Effector memory CD4-positive, alpha-beta T cell (primary cell): Measurements from ENCODE around the gene TRAF4.
A peak's percentile ranks its signal among the peaks of the same experiment; 100 is the strongest.

Experiments used
- DNase-seq, 3 donors: peaks; one replicate each; pipeline ENCODE4 v3.0.0-alpha.2; 2020
- H3K27ac ChIP-seq: 2 replicates; pipeline ENCODE4 v1.7.0; 2013; ENCODE audit warnings: mild to moderate bottlenecking, low read length, moderate library complexity; ENCODE audit not compliant: insufficient read depth, poor library complexity, severe bottlenecking
- H3K27me3 ChIP-seq: replicated peaks from 2 replicates; pipeline ENCODE4 v1.7.0; 2013; ENCODE audit warnings: mild to moderate bottlenecking, low read length; ENCODE audit not compliant: insufficient read depth, control insufficient read depth, poor library complexity, severe bottlenecking
- H3K36me3 ChIP-seq: 2 replicates; pipeline ENCODE4 v1.7.0; 2013; ENCODE audit warnings: mild to moderate bottlenecking, low read length, moderate library complexity; ENCODE audit not compliant: control insufficient read depth, insufficient read depth
- H3K4me1 ChIP-seq: 2 replicates; pipeline ENCODE4 v1.7.0; 2013; ENCODE audit warnings: low read length, mild to moderate bottlenecking; ENCODE audit not compliant: control insufficient read depth, insufficient read depth, poor library complexity, severe bottlenecking
- H3K4me3 ChIP-seq: 2 replicates; pipeline ENCODE4 v1.7.0; 2013; ENCODE audit warnings: low read length, low read depth, mild to moderate bottlenecking; ENCODE audit not compliant: insufficient read depth, poor library complexity, severe bottlenecking
- H3K9me3 ChIP-seq: 2 replicates; pipeline ENCODE4 v1.7.0; 2013; ENCODE audit warnings: mild to moderate bottlenecking, low read length, moderate library complexity; ENCODE audit not compliant: control insufficient read depth

The TRAF4 gene

DNA sequence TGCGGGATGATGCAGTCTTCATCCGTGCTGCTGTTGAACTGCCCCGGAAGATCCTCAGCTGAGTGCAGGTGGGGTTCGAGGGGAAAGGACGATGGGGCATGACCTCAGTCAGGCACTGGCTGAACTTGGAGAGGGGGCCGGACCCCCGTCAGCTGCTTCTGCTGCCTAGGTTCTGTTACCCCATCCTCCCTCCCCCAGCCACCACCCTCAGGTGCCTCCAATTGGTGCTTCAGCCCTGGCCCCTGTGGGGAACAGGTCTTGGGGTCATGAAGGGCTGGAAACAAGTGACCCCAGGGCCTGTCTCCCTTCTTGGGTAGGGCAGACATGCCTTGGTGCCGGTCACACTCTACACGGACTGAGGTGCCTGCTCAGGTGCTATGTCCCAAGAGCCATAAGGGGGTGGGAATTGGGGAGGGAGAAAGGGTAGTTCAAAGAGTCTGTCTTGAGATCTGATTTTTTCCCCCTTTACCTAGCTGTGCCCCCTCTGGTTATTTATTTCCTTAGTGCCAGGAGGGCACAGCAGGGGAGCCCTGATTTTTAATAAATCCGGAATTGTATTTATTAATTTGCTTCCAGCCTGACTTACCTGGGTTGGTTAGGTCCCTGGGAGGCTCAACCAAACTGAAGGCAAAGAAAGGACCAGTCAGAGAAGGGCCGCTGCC is 5.8 kb downstream of the TRAF4 start:
- H3K4me1 ChIP-seq = peaks cover 17% of the 10 kb centered on the region
- H3K4me3 ChIP-seq = no peak overlapping the region
- H3K36me3 ChIP-seq = peaks cover 10% of the 10 kb centered on the region
- H3K27me3 ChIP-seq = no peaks in the 10 kb centered on the region
- H3K9me3 ChIP-seq = no peaks in the 10 kb centered on the region
- peak overlapping the region; percentile 60 for H3K27ac ChIP-seq
- DNase-seq = no peak

DNA sequence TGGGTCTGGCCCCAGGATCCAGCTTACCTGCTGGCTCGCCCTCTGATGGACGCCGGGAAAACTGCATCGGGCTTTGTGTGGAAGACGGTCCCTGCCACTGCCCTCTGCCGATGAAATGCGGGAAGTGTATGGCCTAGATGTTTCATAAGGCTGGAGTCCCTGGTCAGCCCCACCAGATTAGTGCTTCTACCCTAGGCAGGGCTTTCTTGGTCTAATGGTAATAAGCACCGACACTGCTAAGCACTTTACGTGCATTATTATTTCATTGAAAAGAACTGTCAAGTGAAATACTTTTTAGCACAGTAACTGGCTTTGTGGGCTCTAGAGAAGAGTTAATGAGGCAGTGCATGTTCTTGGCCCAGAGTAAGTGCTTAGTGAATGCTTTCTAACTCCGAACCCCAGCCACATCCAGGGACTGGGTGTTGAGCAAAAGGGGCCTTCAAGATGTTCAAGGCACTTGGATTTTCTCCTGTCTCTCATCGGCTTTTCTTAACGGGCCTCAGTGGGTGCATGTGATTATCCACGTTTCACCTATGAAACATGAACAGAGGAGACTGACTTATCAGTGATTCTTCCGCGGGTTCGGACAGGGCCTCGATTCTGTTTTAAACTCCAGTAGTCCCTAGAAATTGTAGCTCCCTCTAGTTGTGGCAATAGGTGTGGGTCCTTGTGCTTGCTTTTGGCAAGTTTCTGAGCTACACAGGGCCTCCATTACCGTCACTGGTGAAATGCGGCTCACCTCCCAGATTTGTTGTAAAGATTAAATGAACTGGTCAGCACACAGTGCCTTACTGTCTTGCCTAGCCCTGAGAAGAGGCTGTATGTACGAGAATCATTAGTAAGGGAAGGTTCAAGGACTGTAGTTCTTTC is 6.6 kb downstream of the TRAF4 start:
- Histone ChIP-seq H3K9me3 (no peaks in the 10 kb centered on the region), H3K4me1 (peaks cover 10% of the 10 kb centered on the region), H3K36me3 (peaks cover 10% of the 10 kb centered on the region), H3K27ac (peak overlapping the region; percentile 60), H3K27me3 (no peaks in the 10 kb centered on the region), H3K4me3 (no peak overlapping the region)
- DNase-seq = peak; percentile 77 to 86 (median 79)

DNA sequence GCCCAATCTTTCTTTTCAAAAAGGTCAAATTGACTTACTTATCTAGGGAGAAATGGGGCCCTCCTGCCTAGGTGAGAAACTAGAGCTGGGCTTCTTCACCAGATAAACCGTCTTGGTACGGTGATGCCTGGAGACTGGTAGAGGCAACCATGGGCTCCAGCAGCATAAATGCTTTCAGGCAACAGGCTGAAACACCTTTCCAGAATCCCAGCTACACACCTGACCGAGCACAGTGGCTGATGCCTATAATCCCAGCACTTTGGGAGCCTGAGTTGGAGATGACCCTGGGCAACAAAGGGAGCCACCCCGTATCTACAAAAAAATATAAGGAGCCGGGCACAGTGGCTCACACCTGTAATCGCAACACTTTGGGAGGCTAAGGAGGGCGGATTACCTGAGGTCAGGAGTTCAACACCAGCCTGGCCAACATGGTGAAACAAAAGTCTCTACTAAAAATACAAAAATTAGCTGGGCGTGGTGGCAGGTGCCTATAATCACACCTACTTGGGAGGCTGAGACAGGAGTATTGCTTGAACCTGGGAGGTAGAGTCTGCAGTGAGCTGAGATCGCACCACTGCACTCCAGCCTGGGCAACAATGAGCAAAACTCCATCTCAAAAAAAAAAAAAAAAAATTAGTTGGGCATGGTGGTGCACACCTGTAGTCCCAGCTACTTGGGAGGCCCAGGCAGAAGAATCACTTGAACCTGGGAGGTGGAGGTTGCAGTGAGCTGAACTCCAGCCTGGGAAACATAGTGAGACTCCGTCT is 8.0 kb downstream of the TRAF4 start:
- no peak overlapping the region for H3K27ac ChIP-seq
- peaks cover 4% of the 10 kb centered on the region for H3K4me1 ChIP-seq
- H3K27me3 ChIP-seq = no peaks in the 10 kb centered on the region
- H3K9me3 ChIP-seq = no peaks in the 10 kb centered on the region
- H3K36me3 ChIP-seq = peaks cover 10% of the 10 kb centered on the region
- no peak overlapping the region for H3K4me3 ChIP-seq
- no peak for DNase-seq

- no peaks in the 10 kb centered on the region for H3K9me3 ChIP-seq
- H3K27ac ChIP-seq = no peak overlapping the region
- H3K36me3 ChIP-seq = peaks cover 27% of the 10 kb centered on the region
- H3K27me3 ChIP-seq = no peaks in the 10 kb centered on the region
- no peak for DNase-seq
- H3K4me1 ChIP-seq = no peaks in the 10 kb centered on the region
- no peak overlapping the region for H3K4me3 ChIP-seq
Observed at GRCh38 chr17:28755486-28755885, 11.7 kb downstream of the TRAF4 start.

GRCh38 chr17:28756049-28756804 is 12.4 kb downstream of the TRAF4 start:
- no peaks in the 10 kb centered on the region for H3K4me1 ChIP-seq
- no peak overlapping the region for H3K27ac ChIP-seq
- peaks cover 34% of the 10 kb centered on the region for H3K36me3 ChIP-seq

DNA sequence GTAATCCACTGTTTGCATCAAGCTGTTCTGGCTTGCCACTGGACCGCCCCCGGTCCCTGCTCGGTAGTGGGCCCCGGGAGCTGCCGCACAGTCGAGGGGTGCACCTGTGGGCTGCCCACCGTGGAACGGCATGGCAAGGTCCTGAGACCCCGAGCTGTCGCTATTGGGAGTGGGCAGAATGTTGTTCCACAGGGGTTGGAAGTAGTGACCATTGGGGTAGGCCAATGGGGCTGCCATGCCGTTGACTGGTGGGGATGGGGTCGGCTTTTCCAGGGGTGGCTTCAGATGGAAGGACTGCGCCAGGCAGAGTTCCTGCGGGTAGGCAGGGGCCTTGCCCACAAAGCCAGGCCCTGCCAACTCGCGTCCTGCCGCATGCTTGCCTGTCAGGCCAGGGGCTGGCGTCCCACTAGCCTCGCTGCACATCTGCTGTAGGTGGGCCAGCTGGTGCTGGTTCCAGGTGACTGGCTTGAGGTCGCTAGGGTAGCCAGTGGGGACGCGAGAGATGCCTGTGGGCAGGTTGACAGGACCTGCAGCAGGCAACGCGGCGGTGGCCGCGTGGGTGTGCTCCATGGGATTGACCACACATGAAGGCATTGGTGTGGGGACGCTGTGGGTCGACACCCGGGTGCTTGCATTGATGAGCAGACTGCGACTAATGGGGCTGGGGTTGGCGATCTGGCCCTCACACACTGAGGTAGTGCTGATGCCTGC is 14.8 kb downstream of the TRAF4 start:
- Histone ChIP-seq H3K27me3 (no peaks in the 10 kb centered on the region), H3K9me3 (no peaks in the 10 kb centered on the region), H3K27ac (no peak overlapping the region), H3K4me1 (no peaks in the 10 kb centered on the region), H3K36me3 (peaks cover 45% of the 10 kb centered on the region), H3K4me3 (no peak overlapping the region)
- DNase-seq = no peak

More at GRCh38 chr17:28756049-28756804, 12.4 kb downstream of the TRAF4 start:
- DNase-seq = no peak
- Histone ChIP-seq H3K4me3 (no peak overlapping the region), H3K27me3 (no peaks in the 10 kb centered on the region), H3K9me3 (no peaks in the 10 kb centered on the region)

DNA sequence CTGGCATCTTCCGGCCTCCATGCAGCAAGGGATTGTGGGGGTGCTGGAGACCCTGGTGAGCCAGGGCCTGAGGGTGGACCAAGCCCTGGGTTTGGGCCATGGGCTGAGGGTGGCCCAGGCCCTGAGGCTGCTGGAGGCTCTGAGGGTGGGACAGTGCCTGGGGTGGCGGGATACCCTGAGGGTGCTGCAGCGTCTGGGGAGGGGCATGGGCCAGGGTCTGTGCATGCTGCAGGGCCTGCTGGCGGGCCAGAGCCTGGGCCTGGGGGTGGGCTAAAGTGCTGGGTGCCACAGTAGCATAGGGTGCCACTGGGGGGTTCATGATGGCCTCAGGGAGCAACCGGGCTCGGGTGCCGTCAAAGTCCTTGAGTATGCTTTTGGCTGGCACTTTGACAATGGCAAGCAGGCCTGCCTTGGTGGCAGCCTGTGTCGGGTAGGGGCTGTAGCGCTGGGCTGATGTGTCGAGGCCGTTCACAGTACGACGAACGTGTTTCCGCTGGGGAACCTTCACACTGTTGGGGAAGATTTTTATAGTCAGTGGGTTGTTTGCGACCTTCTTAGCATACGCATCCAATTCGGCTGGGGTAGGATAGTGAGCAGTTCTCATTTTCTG is 15.6 kb downstream of the TRAF4 start:
- Histone ChIP-seq H3K27me3 (no peaks in the 10 kb centered on the region), H3K4me3 (no peak overlapping the region), H3K4me1 (no peaks in the 10 kb centered on the region), H3K9me3 (no peaks in the 10 kb centered on the region), H3K27ac (no peak overlapping the region), H3K36me3 (peaks cover 45% of the 10 kb centered on the region)
- no peak for DNase-seq

GRCh38 chr17:28760601-28761562 is 17.1 kb downstream of the TRAF4 start:
- H3K9me3 ChIP-seq = no peaks in the 10 kb centered on the region
- no peak overlapping the region for H3K4me3 ChIP-seq
- no peaks in the 10 kb centered on the region for H3K4me1 ChIP-seq
- H3K27ac ChIP-seq = no peak overlapping the region
- peaks cover 56% of the 10 kb centered on the region for H3K36me3 ChIP-seq
- no peaks in the 10 kb centered on the region for H3K27me3 ChIP-seq
- no peak for DNase-seq
